Measurements from ENCODE around the gene JARID2.

GRCh38 chr6:15433511-15433861 lies 187.6 kb downstream of the JARID2 start:
- TF ChIP-seq CTCF (IDR thresholded peaks at IDR 0.05; ENCODE audit: low read length) (no peak), EZH2 (IDR thresholded peaks at IDR 0.05; ENCODE audit: borderline replicate concordance, low read length) (no peak)

All from OCI-LY1 (cell line).